ENCODE results near the gene KRTAP23-1. TPM values are rescaled to one million over a fixed set of nuclear protein-coding genes. Genes with fewer than 3 reads are reported as not detected.

The KRTAP23-1 gene
- not detected for polyA plus RNA-seq (2013, experiment 1 of 2)
- not detected for polyA plus RNA-seq (2013, experiment 2 of 2)

DNA sequence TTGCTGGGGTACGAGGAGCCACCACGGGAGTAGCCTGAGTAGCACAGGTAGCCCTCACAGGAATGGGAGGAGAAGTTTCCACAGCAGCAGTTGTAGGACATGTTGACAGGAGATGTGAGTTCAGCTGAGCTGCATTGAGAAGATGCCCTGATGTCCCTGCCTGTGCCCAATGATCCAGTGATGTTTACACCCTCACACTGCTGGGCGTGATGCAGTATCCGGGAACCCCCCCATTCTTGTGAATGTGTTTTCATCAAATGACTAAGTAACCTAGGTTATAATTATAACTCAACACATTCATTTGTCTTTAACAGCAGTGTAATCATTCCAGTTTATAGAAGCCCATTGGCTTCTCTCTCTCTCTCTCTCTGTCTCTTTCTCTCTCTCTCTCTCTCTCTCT, at the start of gene KRTAP23-1:
KRTAP23-1 (minus strand) TSS at position 101 of the 400 bp plus-strand sequence; CDS start at position 101, 0 bp downstream.
- WGBS (ENCODE audit: extremely low coverage, insufficient coverage, low lambda C conversion rate): no CpG with 5 or more reads among the region's 4 CpGs
- H2BK15ac ChIP-seq (replicated peaks; ENCODE audit: low read depth): no peak within 1 kb of the TSS
- H3K4me2 ChIP-seq (ENCODE audit: low read length): no peak within 1 kb of the TSS
- H2AK5ac ChIP-seq (ENCODE audit: low read length): no peak within 1 kb of the TSS
- H3K79me2 ChIP-seq (ENCODE audit: control insufficient read depth, insufficient read depth, low read length): no peaks in the 10 kb centered on the region
- no peak within 1 kb of the TSS for H2BK120ac ChIP-seq (ENCODE audit: low read depth, low read length)
- no peak within 1 kb of the TSS for H2BK5ac ChIP-seq (ENCODE audit: low read length)
- no peak within 1 kb of the TSS for H4K5ac ChIP-seq (ENCODE audit: low read length)
- no peak within 1 kb of the TSS for H3K9ac ChIP-seq (ENCODE audit: low read length)
- H3K23ac ChIP-seq (ENCODE audit: low read length): no peak within 1 kb of the TSS
- no peak within 1 kb of the TSS for H3K18ac ChIP-seq (ENCODE audit: low read length)
- no peak within 1 kb of the TSS for H3K4me3 ChIP-seq (ENCODE audit: low read length)
- no peaks in the 10 kb centered on the region for H3K27me3 ChIP-seq (ENCODE audit: insufficient read depth, low read length, poor library complexity)
- H3K36me3 ChIP-seq (ENCODE audit: control insufficient read depth, insufficient read depth, low read length): no peaks in the 10 kb centered on the region
- H3K27ac ChIP-seq (ENCODE audit: low read depth, low read length): no peak within 1 kb of the TSS
- no peak within 1 kb of the TSS for H3K56ac ChIP-seq (ENCODE audit: low read length)
- no peaks in the 10 kb centered on the region for H3K79me1 ChIP-seq (ENCODE audit: low read length)
- H4K8ac ChIP-seq (ENCODE audit: low read depth, low read length): no peak within 1 kb of the TSS
- H3K4me1 ChIP-seq (ENCODE audit: control insufficient read depth, low read depth, low read length): no peaks in the 10 kb centered on the region
- no peak within 1 kb of the TSS for H3K4ac ChIP-seq (ENCODE audit: low read depth, low read length)
- no peak for DNase-seq

DNA sequence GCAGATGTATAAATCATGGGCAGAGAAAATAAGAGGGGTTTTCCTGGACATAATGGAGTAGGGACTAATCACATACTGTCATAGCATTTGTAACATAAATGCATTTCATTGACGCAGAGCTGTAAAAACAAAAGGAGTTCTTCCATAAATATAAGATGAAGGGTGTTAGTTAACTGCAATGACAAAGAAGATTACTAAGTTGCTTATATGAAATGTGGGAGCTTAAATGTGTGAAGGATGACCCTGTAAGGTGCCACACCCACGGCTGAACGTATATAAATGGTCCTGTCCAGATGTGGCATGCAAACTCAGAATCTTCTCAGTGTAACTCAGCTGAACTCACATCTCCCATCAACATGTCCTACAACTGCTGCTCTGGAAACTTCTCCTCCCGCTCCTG, 47.3 kb upstream of the KRTAP23-1 start, which contains the start of gene KRTAP13-1:
KRTAP13-1 (plus strand) TSS at position 301 of the 400 bp plus-strand sequence; CDS start at position 357, 56 bp downstream.
- Histone ChIP-seq H2AK5ac (ENCODE audit: low read length) (no peak within 1 kb of the TSS), H3K27me3 (ENCODE audit: insufficient read depth, low read length, poor library complexity) (no peaks in the 10 kb centered on the region), H2BK15ac (replicated peaks; ENCODE audit: low read depth) (no peak within 1 kb of the TSS), H3K36me3 (ENCODE audit: control insufficient read depth, insufficient read depth, low read length) (no peaks in the 10 kb centered on the region), H3K4me3 (ENCODE audit: low read length) (no peak within 1 kb of the TSS), H3K18ac (ENCODE audit: low read length) (no peak within 1 kb of the TSS), H3K79me1 (ENCODE audit: low read length) (no peaks in the 10 kb centered on the region), H4K5ac (ENCODE audit: low read length) (no peak within 1 kb of the TSS), H4K8ac (ENCODE audit: low read depth, low read length) (no peak within 1 kb of the TSS), H3K9ac (ENCODE audit: low read length) (no peak within 1 kb of the TSS), H2BK5ac (ENCODE audit: low read length) (no peak within 1 kb of the TSS), H3K4ac (ENCODE audit: low read depth, low read length) (no peak within 1 kb of the TSS), H3K23ac (ENCODE audit: low read length) (no peak within 1 kb of the TSS), H3K79me2 (ENCODE audit: control insufficient read depth, insufficient read depth, low read length) (no peaks in the 10 kb centered on the region), H3K4me2 (ENCODE audit: low read length) (no peak within 1 kb of the TSS), H3K56ac (ENCODE audit: low read length) (no peak within 1 kb of the TSS), H3K4me1 (ENCODE audit: control insufficient read depth, low read depth, low read length) (no peaks in the 10 kb centered on the region), H2BK120ac (ENCODE audit: low read depth, low read length) (no peak within 1 kb of the TSS), H3K27ac (ENCODE audit: low read depth, low read length) (no peak within 1 kb of the TSS)
- WGBS (ENCODE audit: extremely low coverage, insufficient coverage, low lambda C conversion rate): no CpG with 5 or more reads among the region's 4 CpGs
- DNase-seq: no peak

GRCh38 chr21:30391492-30392025, 43.2 kb upstream of the KRTAP23-1 start:
- Histone ChIP-seq H3K56ac (ENCODE audit: low read length) (no peak overlapping the region), H3K79me2 (ENCODE audit: control insufficient read depth, insufficient read depth, low read length) (no peaks in the 10 kb centered on the region), H3K27me3 (ENCODE audit: insufficient read depth, low read length, poor library complexity) (no peaks in the 10 kb centered on the region), H3K4me3 (ENCODE audit: low read length) (no peak overlapping the region), H3K79me1 (ENCODE audit: low read length) (no peaks in the 10 kb centered on the region), H2BK5ac (ENCODE audit: low read length) (no peak overlapping the region), H3K23ac (ENCODE audit: low read length) (no peak overlapping the region), H4K5ac (ENCODE audit: low read length) (no peak overlapping the region), H4K8ac (ENCODE audit: low read depth, low read length) (no peak overlapping the region), H3K27ac (ENCODE audit: low read depth, low read length) (no peak overlapping the region), H2BK120ac (ENCODE audit: low read depth, low read length) (no peak overlapping the region), H3K4ac (ENCODE audit: low read depth, low read length) (no peak overlapping the region), H2BK15ac (replicated peaks; ENCODE audit: low read depth) (no peak overlapping the region), H3K4me1 (ENCODE audit: control insufficient read depth, low read depth, low read length) (no peaks in the 10 kb centered on the region), H2AK5ac (ENCODE audit: low read length) (no peak overlapping the region), H3K9ac (ENCODE audit: low read length) (no peak overlapping the region), H3K4me2 (ENCODE audit: low read length) (no peak overlapping the region), H3K36me3 (ENCODE audit: control insufficient read depth, insufficient read depth, low read length) (no peaks in the 10 kb centered on the region), H3K18ac (ENCODE audit: low read length) (no peak overlapping the region)
- WGBS (ENCODE audit: extremely low coverage, insufficient coverage, low lambda C conversion rate): no CpG with 5 or more reads among the region's 2 CpGs
- DNase-seq: no peak

DNA sequence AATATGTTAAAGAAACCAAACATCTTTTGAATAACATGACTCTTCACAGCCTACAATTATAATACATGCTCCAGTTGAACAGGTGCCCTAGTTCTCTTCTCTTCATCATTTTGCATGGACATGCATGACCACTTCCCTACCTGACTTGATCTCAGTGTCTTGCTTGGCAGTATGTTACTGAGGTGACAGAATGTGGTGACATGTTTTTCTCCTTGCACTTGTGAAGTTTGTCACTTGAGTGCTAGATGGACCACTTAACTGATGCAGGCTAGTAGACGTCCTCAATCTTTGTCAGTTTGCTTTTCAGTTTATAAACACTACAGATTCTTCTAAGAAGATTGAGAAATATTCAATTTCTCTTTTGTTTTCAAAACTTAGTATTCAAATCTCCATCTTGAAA, 33.8 kb upstream of the KRTAP23-1 start:
- no peak overlapping the region for H4K5ac ChIP-seq (ENCODE audit: low read length)
- H2BK5ac ChIP-seq (ENCODE audit: low read length): no peak overlapping the region
- no peaks in the 10 kb centered on the region for H3K27me3 ChIP-seq (ENCODE audit: insufficient read depth, low read length, poor library complexity)
- no peaks in the 10 kb centered on the region for H3K79me1 ChIP-seq (ENCODE audit: low read length)
- H2BK120ac ChIP-seq (ENCODE audit: low read depth, low read length): no peak overlapping the region
- H3K18ac ChIP-seq (ENCODE audit: low read length): no peak overlapping the region
- H3K36me3 ChIP-seq (ENCODE audit: control insufficient read depth, insufficient read depth, low read length): no peaks in the 10 kb centered on the region
- H4K8ac ChIP-seq (ENCODE audit: low read depth, low read length): no peak overlapping the region
- no peak overlapping the region for H3K56ac ChIP-seq (ENCODE audit: low read length)
- no peak overlapping the region for H2BK15ac ChIP-seq (replicated peaks; ENCODE audit: low read depth)
- no peak overlapping the region for H3K27ac ChIP-seq (ENCODE audit: low read depth, low read length)
- H3K9ac ChIP-seq (ENCODE audit: low read length): no peak overlapping the region
- no peak overlapping the region for H3K4me2 ChIP-seq (ENCODE audit: low read length)
- no peak overlapping the region for H2AK5ac ChIP-seq (ENCODE audit: low read length)
- no peak overlapping the region for H3K4ac ChIP-seq (ENCODE audit: low read depth, low read length)
- no peak overlapping the region for H3K23ac ChIP-seq (ENCODE audit: low read length)
- no peaks in the 10 kb centered on the region for H3K79me2 ChIP-seq (ENCODE audit: control insufficient read depth, insufficient read depth, low read length)
- no peak overlapping the region for H3K4me3 ChIP-seq (ENCODE audit: low read length)
- DNase-seq: no peak
- no CpG with 5 or more reads among the region's 1 CpG for WGBS (ENCODE audit: extremely low coverage, insufficient coverage, low lambda C conversion rate)
- H3K4me1 ChIP-seq (ENCODE audit: control insufficient read depth, low read depth, low read length): no peaks in the 10 kb centered on the region

- Histone ChIP-seq H2BK5ac (ENCODE audit: low read length) (no peak within 1 kb of the TSS), H3K56ac (ENCODE audit: low read length) (no peak within 1 kb of the TSS), H4K8ac (ENCODE audit: low read depth, low read length) (no peak within 1 kb of the TSS), H3K9ac (ENCODE audit: low read length) (no peak within 1 kb of the TSS), H3K79me1 (ENCODE audit: low read length) (no peaks in the 10 kb centered on the region), H2AK5ac (ENCODE audit: low read length) (no peak within 1 kb of the TSS), H2BK15ac (replicated peaks; ENCODE audit: low read depth) (no peak within 1 kb of the TSS), H3K4ac (ENCODE audit: low read depth, low read length) (no peak within 1 kb of the TSS), H3K36me3 (ENCODE audit: control insufficient read depth, insufficient read depth, low read length) (no peaks in the 10 kb centered on the region), H3K4me1 (ENCODE audit: control insufficient read depth, low read depth, low read length) (no peaks in the 10 kb centered on the region), H4K5ac (ENCODE audit: low read length) (no peak within 1 kb of the TSS), H3K4me3 (ENCODE audit: low read length) (no peak within 1 kb of the TSS), H2BK120ac (ENCODE audit: low read depth, low read length) (no peak within 1 kb of the TSS), H3K23ac (ENCODE audit: low read length) (no peak within 1 kb of the TSS), H3K27me3 (ENCODE audit: insufficient read depth, low read length, poor library complexity) (no peaks in the 10 kb centered on the region), H3K4me2 (ENCODE audit: low read length) (no peak within 1 kb of the TSS), H3K79me2 (ENCODE audit: control insufficient read depth, insufficient read depth, low read length) (no peaks in the 10 kb centered on the region), H3K27ac (ENCODE audit: low read depth, low read length) (no peak within 1 kb of the TSS), H3K18ac (ENCODE audit: low read length) (no peak within 1 kb of the TSS)
- WGBS (ENCODE audit: extremely low coverage, insufficient coverage, low lambda C conversion rate): no CpG with 5 or more reads among the region's 5 CpGs
- no peak for DNase-seq
These were observed 23.8 kb upstream of the KRTAP23-1 start, which contains the start of gene KRTAP13-2 for GRCh38 chr21:30372139-30372770. KRTAP13-2 (minus strand) TSS chr21:30372271; CDS start chr21:30372213, 58 bp downstream.
